ENCODE measurements around the gene TMEM238L.

TMEM238L gene

DNA sequence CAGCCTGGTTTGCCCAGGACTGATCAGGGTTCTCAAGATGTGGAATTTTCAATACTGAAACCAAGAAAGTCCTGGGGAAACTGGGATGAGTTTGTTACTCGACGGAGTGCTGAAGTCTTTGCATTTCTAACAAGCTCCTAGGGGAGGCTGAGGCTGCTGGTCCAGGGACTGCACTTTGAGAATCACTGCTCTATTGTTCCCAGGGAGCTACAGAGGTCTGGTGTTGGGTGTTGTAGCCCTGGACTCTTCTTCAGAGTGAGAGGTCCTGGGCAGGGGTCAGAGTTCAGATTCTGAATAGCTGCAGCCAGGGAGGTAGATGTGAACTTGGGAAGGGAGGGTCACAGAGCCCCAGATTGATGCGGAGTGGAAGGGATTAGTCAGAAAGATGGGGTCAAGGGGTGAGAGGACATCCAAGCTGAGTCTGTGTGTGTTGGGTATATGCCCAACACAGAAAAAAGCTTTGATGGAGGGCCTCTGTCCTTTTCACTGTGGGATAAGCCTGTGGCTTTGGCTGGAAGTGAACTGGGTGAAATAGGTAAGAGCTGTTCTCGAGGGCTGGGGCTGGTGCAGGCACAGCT is 14.1 kb downstream of the TMEM238L start:
- Histone ChIP-seq H3K27me3 (ENCODE audit: insufficient read depth, low read length) (no peaks in the 10 kb centered on the region; the same call in 1 of the 2 replicates), H3K9me3 (ENCODE audit: low read length) (no peaks in the 10 kb centered on the region), H3K4me1 (ENCODE audit: insufficient read depth, low read length, severe bottlenecking) (no peaks in the 10 kb centered on the region), H3K9ac (ENCODE audit: low read length) (no peak overlapping the region), H3F3A (ENCODE audit: insufficient read depth, low read length) (no peaks in the 10 kb centered on the region), H3K36me3 (ENCODE audit: insufficient read depth, low read length) (no peaks in the 10 kb centered on the region), H3K27ac (ENCODE audit: low read depth, low read length, poor library complexity, severe bottlenecking) (no peak overlapping the region), H3K4me2 (ENCODE audit: low read length) (no peak overlapping the region), H2AFZ (ENCODE audit: low read length) (no peak overlapping the region), H3K4me3 (ENCODE audit: low read depth, low read length, poor library complexity, severe bottlenecking) (no peak overlapping the region), H3K79me2 (ENCODE audit: insufficient read depth, low read length) (no peaks in the 10 kb centered on the region), H3K9me2 (ENCODE audit: low read depth, low read length) (no peaks in the 10 kb centered on the region), H4K20me1 (ENCODE audit: insufficient read depth, low read length) (no peaks in the 10 kb centered on the region)
- no peak for TF ChIP-seq EZH2 (IDR thresholded peaks at IDR 0.05; ENCODE audit: borderline replicate concordance, low read length)
- TF ChIP-seq, protein P1, sequence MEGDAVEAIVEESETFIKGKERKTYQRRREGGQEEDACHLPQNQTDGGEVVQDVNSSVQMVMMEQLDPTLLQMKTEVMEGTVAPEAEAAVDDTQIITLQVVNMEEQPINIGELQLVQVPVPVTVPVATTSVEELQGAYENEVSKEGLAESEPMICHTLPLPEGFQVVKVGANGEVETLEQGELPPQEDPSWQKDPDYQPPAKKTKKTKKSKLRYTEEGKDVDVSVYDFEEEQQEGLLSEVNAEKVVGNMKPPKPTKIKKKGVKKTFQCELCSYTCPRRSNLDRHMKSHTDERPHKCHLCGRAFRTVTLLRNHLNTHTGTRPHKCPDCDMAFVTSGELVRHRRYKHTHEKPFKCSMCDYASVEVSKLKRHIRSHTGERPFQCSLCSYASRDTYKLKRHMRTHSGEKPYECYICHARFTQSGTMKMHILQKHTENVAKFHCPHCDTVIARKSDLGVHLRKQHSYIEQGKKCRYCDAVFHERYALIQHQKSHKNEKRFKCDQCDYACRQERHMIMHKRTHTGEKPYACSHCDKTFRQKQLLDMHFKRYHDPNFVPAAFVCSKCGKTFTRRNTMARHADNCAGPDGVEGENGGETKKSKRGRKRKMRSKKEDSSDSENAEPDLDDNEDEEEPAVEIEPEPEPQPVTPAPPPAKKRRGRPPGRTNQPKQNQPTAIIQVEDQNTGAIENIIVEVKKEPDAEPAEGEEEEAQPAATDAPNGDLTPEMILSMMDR (IDR thresholded peaks at IDR 0.05; ENCODE audit: low read length) = no peak

DNA sequence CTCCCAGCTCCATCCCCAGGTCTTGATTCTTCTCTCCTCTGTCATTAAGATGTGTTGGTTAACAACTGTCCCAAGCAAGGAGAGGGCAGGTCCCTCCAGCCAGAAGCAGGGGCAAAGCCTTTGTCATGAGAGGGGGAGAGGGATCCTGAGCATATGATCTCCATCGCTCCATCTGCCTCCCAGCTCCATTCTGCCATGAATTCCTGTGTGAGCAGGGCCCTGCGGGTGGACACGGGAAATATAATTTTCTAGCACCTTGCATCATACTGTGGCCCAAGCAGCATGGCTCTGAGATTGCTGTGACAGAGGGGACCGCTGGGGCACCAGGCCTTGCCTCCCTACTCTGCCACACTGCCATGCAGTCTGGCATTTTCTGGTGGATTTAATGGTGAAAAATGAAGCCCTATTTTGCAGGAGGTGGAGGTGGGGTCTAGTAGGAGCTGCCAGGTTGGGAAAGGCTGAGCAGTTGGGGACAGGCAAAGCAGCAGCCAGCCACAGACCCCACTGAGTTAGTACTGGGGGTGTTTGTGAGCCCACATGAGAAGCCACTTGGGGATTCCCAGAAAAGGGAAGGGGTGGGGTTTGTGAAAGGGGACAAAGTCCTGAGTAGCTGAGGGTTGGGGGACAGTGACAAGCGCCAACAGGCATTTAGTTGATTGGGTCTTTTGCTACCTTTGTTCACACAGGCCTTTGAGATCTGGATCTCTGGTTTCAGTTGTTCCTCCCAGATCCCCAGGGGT is 16.4 kb downstream of the TMEM238L start:
- Histone ChIP-seq H3K4me2 (ENCODE audit: low read length) (no peak overlapping the region), H3K9me2 (ENCODE audit: low read depth, low read length) (no peaks in the 10 kb centered on the region), H3K27me3 (ENCODE audit: insufficient read depth, low read length) (no peaks in the 10 kb centered on the region; the same call in 1 of the 2 replicates), H3K9me3 (ENCODE audit: low read length) (no peaks in the 10 kb centered on the region), H3K27ac (ENCODE audit: low read depth, low read length, poor library complexity, severe bottlenecking) (no peak overlapping the region), H3K4me1 (ENCODE audit: insufficient read depth, low read length, severe bottlenecking) (no peaks in the 10 kb centered on the region), H3K4me3 (ENCODE audit: low read depth, low read length, poor library complexity, severe bottlenecking) (no peak overlapping the region), H3F3A (ENCODE audit: insufficient read depth, low read length) (no peaks in the 10 kb centered on the region), H2AFZ (ENCODE audit: low read length) (no peak overlapping the region), H3K36me3 (ENCODE audit: insufficient read depth, low read length) (no peaks in the 10 kb centered on the region), H3K9ac (ENCODE audit: low read length) (no peak overlapping the region), H4K20me1 (ENCODE audit: insufficient read depth, low read length) (no peaks in the 10 kb centered on the region), H3K79me2 (ENCODE audit: insufficient read depth, low read length) (no peaks in the 10 kb centered on the region)
- TF ChIP-seq, protein P1 (IDR thresholded peaks at IDR 0.05; ENCODE audit: low read length) = no peak
- no peak for TF ChIP-seq EZH2 (IDR thresholded peaks at IDR 0.05; ENCODE audit: borderline replicate concordance, low read length)

DNA sequence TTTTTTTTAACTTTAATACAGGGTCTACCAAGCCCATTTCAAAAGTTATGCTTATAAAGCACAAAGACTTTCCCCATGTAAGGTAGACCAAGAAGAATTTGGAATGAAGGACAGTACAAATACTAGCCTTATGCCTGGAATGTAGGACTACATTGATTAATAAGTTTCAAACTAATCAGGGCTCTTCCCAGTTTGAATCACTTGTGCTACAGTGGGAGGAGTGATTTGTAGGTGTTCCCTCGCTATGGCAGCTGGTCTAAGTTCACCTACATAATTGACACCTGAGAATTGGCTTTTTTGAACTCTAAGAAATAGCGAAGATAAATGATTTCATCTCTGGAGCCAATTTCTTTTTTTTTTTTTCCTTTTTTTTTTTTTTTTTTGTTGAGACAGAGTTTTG is 18.6 kb downstream of the TMEM238L start:
- H3K9me3 ChIP-seq (ENCODE audit: low read length) = no peaks in the 10 kb centered on the region
- no peaks in the 10 kb centered on the region for H3F3A ChIP-seq (ENCODE audit: insufficient read depth, low read length)
- H3K79me2 ChIP-seq (ENCODE audit: insufficient read depth, low read length) = no peaks in the 10 kb centered on the region
- no peaks in the 10 kb centered on the region for H3K36me3 ChIP-seq (ENCODE audit: insufficient read depth, low read length)
- H3K27me3 ChIP-seq (ENCODE audit: insufficient read depth, low read length) = no peaks in the 10 kb centered on the region; the same call in 1 of the 2 replicates
- H4K20me1 ChIP-seq (ENCODE audit: insufficient read depth, low read length) = no peaks in the 10 kb centered on the region
- no peak overlapping the region for H2AFZ ChIP-seq (ENCODE audit: low read length)
- H3K4me2 ChIP-seq (ENCODE audit: low read length) = no peak overlapping the region
- H3K9ac ChIP-seq (ENCODE audit: low read length) = no peak overlapping the region
- TF ChIP-seq EZH2 (IDR thresholded peaks at IDR 0.05; ENCODE audit: borderline replicate concordance, low read length) = no peak
- TF ChIP-seq, protein P1 (IDR thresholded peaks at IDR 0.05; ENCODE audit: low read length) = no peak
- H3K9me2 ChIP-seq (ENCODE audit: low read depth, low read length) = no peaks in the 10 kb centered on the region
- H3K4me3 ChIP-seq (ENCODE audit: low read depth, low read length, poor library complexity, severe bottlenecking) = no peak overlapping the region
- H3K27ac ChIP-seq (ENCODE audit: low read depth, low read length, poor library complexity, severe bottlenecking) = no peak overlapping the region
- no peaks in the 10 kb centered on the region for H3K4me1 ChIP-seq (ENCODE audit: insufficient read depth, low read length, severe bottlenecking)
